CD14-positive monocyte (primary cell): ENCODE results near the gene IMMP2L. TPM values are rescaled to one million over a fixed set of nuclear protein-coding genes. Genes with fewer than 3 reads are reported as not detected.

Source experiments
- DNase-seq, 3 donors: peaks; one replicate each; pipeline ENCODE4 v3.0.0-alpha.2; 2011 to 2022
- H2AFZ ChIP-seq: 2 replicates; pipeline ENCODE4 v1.6.0; 2012; ENCODE audit warnings: mild to moderate bottlenecking, low read depth, low read length, inconsistent platforms; ENCODE audit not compliant: insufficient read depth, poor library complexity, severe bottlenecking
- H3K27ac ChIP-seq, 2 donors: 1 replicate in 1 of 2; 2 replicates in 1 of 2; pipeline ENCODE4 v1.5.1; 2012 to 2013; ENCODE audit warnings: low read length in 2 of 2, control low read depth in 1 of 2, inconsistent platforms in 1 of 2, low read depth in 1 of 2, mild to moderate bottlenecking in 1 of 2
- H3K27me3 ChIP-seq, 2 donors: one replicate each; pipeline versions ENCODE4 v1.6.0 to v1.6.1; 2011 to 2013; ENCODE audit warnings: low read length in 2 of 2; ENCODE audit not compliant: control insufficient read depth in 2 of 2, insufficient read depth in 2 of 2
- H3K36me3 ChIP-seq, 2 donors: replicated peaks in 1 of 2; 1 replicate in 1 of 2; 2 replicates in 1 of 2; pipeline versions ENCODE4 v1.5.1 to v1.6.1; 2012 to 2013; ENCODE audit warnings: low read length in 2 of 2, control low read depth in 1 of 2, inconsistent platforms in 1 of 2, mild to moderate bottlenecking in 1 of 2; ENCODE audit not compliant: insufficient read depth in 2 of 2, control insufficient read depth in 1 of 2
- H3K4me1 ChIP-seq, 2 donors: 1 replicate in 1 of 2; 2 replicates in 1 of 2; pipeline versions ENCODE4 v1.5.1 to v1.6.1; 2012 to 2013; ENCODE audit warnings: low read length in 2 of 2, control low read depth in 1 of 2, inconsistent platforms in 1 of 2, mild to moderate bottlenecking in 1 of 2, moderate library complexity in 1 of 2; ENCODE audit not compliant: insufficient read depth in 2 of 2, control insufficient read depth in 1 of 2
- H3K4me2 ChIP-seq: replicated peaks from 2 replicates; pipeline ENCODE3; 2012; ENCODE audit warnings: low read length, moderate library complexity, mild to moderate bottlenecking; ENCODE audit not compliant: poor library complexity, severe bottlenecking; ENCODE audit errors: extremely low read depth
- H3K4me3 ChIP-seq, 3 experiments: fragments of 200-600 bp in 1 of 3; sonication (generic) in 1 of 3; replicated peaks in 1 of 3; 1 replicate in 2 of 3; 2 replicates in 1 of 3; pipeline ENCODE4 v1.5.1; 2011 to 2013; ENCODE audit warnings: low read length in 3 of 3, mild to moderate bottlenecking in 3 of 3, control low read depth in 2 of 3, low read depth in 2 of 3, inconsistent platforms in 1 of 3, moderate library complexity in 1 of 3
- H3K79me2 ChIP-seq: 2 replicates; pipeline ENCODE4 v1.6.0; 2012; ENCODE audit warnings: mild to moderate bottlenecking, control low read depth, inconsistent platforms, low read length, moderate library complexity; ENCODE audit not compliant: insufficient read depth
- H3K9ac ChIP-seq: 2 replicates; pipeline ENCODE4 v1.6.0; 2017; ENCODE audit warnings: low read length, mild to moderate bottlenecking; ENCODE audit not compliant: insufficient read depth, poor library complexity, severe bottlenecking
- H3K9me3 ChIP-seq, 2 donors: replicated peaks in 1 of 2; 1 replicate in 1 of 2; 2 replicates in 1 of 2; pipeline versions ENCODE4 v1.5.1 to v1.6.1; 2012 to 2013; ENCODE audit warnings: low read length in 2 of 2, control low read depth in 1 of 2; ENCODE audit not compliant: control insufficient read depth in 1 of 2, insufficient read depth in 1 of 2
- H4K20me1 ChIP-seq: 2 replicates; pipeline ENCODE4 v1.6.0; 2012; ENCODE audit warnings: mild to moderate bottlenecking, low read length, control low read depth, moderate library complexity; ENCODE audit not compliant: insufficient read depth
- H3K27ac Mint-ChIP-seq, 7 donors: one replicate each; pipeline ENCODE4 v1.8.0; 2020; ENCODE audit warnings: mild to moderate bottlenecking in 7 of 7, mixed read lengths in 7 of 7, moderate library complexity in 6 of 7, inconsistent platforms in 2 of 7
- H3K27me3 Mint-ChIP-seq, 3 donors: one replicate each; pipeline ENCODE4 v1.8.0; 2021 to 2022; ENCODE audit warnings: low read depth in 3 of 3, mild to moderate bottlenecking in 3 of 3, mixed read lengths in 3 of 3, moderate library complexity in 3 of 3, inconsistent platforms in 1 of 3
- H3K36me3 Mint-ChIP-seq, 2 donors: one replicate each; pipeline ENCODE4 v1.8.0; 2020; ENCODE audit warnings: mixed read lengths in 2 of 2, inconsistent platforms in 1 of 2, mild to moderate bottlenecking in 1 of 2
- H3K4me1 Mint-ChIP-seq: one replicate; pipeline ENCODE4 v1.8.0; 2020; ENCODE audit warnings: mild to moderate bottlenecking, mixed read lengths
- H3K4me3 Mint-ChIP-seq, 2 donors: one replicate each; pipeline ENCODE4 v1.8.0; 2020; ENCODE audit warnings: mild to moderate bottlenecking in 2 of 2, mixed read lengths in 2 of 2, moderate library complexity in 1 of 2
- H3K9me3 Mint-ChIP-seq, 7 donors: one replicate each; pipeline ENCODE4 v1.8.0; 2020 to 2022; ENCODE audit warnings: mixed read lengths in 7 of 7, mild to moderate bottlenecking in 6 of 7, moderate library complexity in 6 of 7, inconsistent platforms in 2 of 7
- WGBS: methylation state at CpG from one replicate; pipeline ENCODE4 v1.1.5; 2013; ENCODE audit warnings: missing lambda C conversion rate; ENCODE audit not compliant: insufficient coverage; 5-methylcytosine and 5-hydroxymethylcytosine counted together
- intact Hi-C, 2 donors: fragments of 100-400 bp; cut with micrococcal nuclease; formaldehyde crosslinking; loops; one replicate each; pipeline versions ENCODE4 v1.15.0 to v1.15.1; 2023
- polyA plus RNA-seq, 3 donors: library from polyadenylated mRNA; depleted of rRNA in 1 of 3; unstranded in 2 of 3; stranded (reverse) in 1 of 3; fragments of 300-500 nt in 2 of 3; fragments of >200 nt in 1 of 3; fragmentation: Illumina TruSeq in 2 of 3; gene quantifications; 1 replicate in 2 of 3; 2 replicates in 1 of 3; pipeline ENCODE4 v1.2.3, GENCODE V29; 2012 to 2021
- TF ChIP-seq, protein P1 (sequence below): fragments of 200-600 bp; IDR thresholded peaks from one replicate; pipeline ENCODE4 v1.8.0; 2022; ENCODE audit warnings: antibody characterized with exemption, mild to moderate bottlenecking

IMMP2L gene
- polyA plus RNA-seq, 3 donors = 1.9 to 6.4 (median 6.2) TPM

DNA sequence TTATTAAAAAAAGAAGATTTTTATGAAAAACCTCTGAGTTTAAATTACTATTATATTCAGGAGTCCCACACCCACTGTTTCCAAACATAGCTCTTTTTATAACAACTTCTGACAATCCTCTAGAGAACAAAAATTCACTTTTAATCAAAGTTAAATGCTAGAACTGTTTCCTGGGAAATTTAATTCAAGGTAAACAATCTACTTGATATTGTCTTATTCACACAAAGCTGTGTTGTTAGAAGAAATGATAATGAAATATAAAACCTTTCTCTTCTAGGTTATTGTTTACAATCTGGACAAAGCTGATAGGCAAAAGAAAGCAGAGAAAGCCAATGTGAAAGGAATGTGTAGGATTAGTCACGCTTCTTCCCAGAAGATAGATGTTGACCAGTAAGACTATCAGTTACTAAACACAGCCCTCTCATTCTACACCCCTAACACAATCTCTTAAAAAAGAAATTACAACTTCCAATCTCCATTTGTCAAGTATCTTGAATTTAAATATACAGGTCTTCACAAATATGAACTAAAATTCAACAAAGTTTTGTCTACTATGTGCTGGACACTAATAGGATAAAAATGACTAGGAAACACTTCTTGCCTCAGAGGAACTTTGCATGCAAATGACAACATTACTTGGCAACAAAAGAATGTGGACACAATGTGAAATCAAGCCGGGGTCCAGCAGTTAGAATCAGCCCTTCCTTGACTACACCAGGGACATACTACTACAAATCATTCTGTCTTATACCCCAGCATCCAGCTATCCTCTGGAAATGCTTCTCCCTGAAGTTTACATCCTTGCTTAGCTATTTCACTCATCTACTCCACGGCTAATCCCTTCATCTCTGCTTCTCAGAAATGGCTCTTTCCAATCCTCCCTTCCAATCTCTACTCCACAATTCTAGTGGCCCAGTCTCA lies 123.7 kb downstream of the IMMP2L start:
- Mint-ChIP-seq H3K4me1 (no peaks in the 10 kb centered on the region), H3K27me3 (no peaks in the 10 kb centered on the region), H3K9me3 (peaks cover 2 to 29% (median 17%) of the 10 kb centered on the region in 7 donors), H3K4me3 (no peak overlapping the region), H3K36me3 (no peaks in the 10 kb centered on the region), H3K27ac (no peak overlapping the region)
- Histone ChIP-seq H3K4me1 (no peaks in the 10 kb centered on the region), H3K79me2 (no peaks in the 10 kb centered on the region), H3K9me3 (peaks cover 4 to 18% of the 10 kb centered on the region in 2 donors), H3K27me3 (no peaks in the 10 kb centered on the region), H3K9ac (no peak overlapping the region), H3K4me2 (no peak overlapping the region), H3K27ac (no peak overlapping the region), H4K20me1 (no peaks in the 10 kb centered on the region), H2AFZ (no peak overlapping the region), H3K36me3 (no peaks in the 10 kb centered on the region), H3K4me3 (no peak overlapping the region)
- TF ChIP-seq, protein P1, sequence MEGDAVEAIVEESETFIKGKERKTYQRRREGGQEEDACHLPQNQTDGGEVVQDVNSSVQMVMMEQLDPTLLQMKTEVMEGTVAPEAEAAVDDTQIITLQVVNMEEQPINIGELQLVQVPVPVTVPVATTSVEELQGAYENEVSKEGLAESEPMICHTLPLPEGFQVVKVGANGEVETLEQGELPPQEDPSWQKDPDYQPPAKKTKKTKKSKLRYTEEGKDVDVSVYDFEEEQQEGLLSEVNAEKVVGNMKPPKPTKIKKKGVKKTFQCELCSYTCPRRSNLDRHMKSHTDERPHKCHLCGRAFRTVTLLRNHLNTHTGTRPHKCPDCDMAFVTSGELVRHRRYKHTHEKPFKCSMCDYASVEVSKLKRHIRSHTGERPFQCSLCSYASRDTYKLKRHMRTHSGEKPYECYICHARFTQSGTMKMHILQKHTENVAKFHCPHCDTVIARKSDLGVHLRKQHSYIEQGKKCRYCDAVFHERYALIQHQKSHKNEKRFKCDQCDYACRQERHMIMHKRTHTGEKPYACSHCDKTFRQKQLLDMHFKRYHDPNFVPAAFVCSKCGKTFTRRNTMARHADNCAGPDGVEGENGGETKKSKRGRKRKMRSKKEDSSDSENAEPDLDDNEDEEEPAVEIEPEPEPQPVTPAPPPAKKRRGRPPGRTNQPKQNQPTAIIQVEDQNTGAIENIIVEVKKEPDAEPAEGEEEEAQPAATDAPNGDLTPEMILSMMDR = no peak
- no peak for DNase-seq
- WGBS = 77% methylated on average over 2 of the region's 3 CpGs
- intact Hi-C loops = no loop called here

DNA sequence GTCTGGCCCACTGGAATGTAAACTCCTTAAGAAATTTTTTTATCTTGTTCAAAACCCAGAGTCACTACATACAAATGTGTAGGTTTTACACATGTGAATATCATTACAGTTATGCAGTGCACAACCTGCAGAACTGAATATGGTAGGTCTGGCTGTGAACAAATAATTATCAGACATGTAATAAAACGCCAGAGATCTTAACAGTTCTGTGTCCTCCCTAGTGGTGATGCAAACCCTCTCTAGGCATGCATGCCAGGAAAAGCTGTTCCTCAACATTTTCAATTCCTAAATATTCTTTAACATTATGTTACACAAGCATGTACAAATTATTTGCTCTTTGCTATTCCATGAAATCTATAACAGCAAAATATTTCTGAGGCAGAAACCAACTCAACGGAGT lies 124.6 kb downstream of the IMMP2L start:
- Histone ChIP-seq H3K27ac (no peak overlapping the region), H3K4me1 (no peaks in the 10 kb centered on the region), H3K4me3 (no peak overlapping the region), H3K9ac (no peak overlapping the region), H4K20me1 (no peaks in the 10 kb centered on the region), H3K36me3 (no peaks in the 10 kb centered on the region), H3K4me2 (no peak overlapping the region), H3K9me3 (peaks cover 13 to 25% of the 10 kb centered on the region in 2 donors), H2AFZ (no peak overlapping the region), H3K27me3 (no peaks in the 10 kb centered on the region), H3K79me2 (no peaks in the 10 kb centered on the region)
- TF ChIP-seq, protein P1 = no peak
- Mint-ChIP-seq H3K4me1 (no peaks in the 10 kb centered on the region), H3K4me3 (no peak overlapping the region), H3K27ac (no peak overlapping the region), H3K9me3 (peaks cover 6 to 29% (median 23%) of the 10 kb centered on the region in 7 donors), H3K27me3 (no peaks in the 10 kb centered on the region), H3K36me3 (no peaks in the 10 kb centered on the region)
- DNase-seq = no peak
- intact Hi-C loops = no loop called here
- WGBS = 60% methylated on average over 1 of the region's 2 CpGs
